ENCODE data around the gene GLE1.
"Not testable (repeated sequence)": the region's sequence is repeated elsewhere in the genome, so short reads cannot be mapped to it uniquely, and the experiment has no call there.

- not testable (repeated sequence) for TF ChIP-seq CTCF (conservative IDR thresholded peaks at IDR 0.05; ENCODE audit: low read depth, low read length); EZH2 (IDR thresholded peaks at IDR 0.05; ENCODE audit: low read length, unreplicated experiment)
Observed at GRCh38 chr9:128585155-128585554, 80.6 kb downstream of the GLE1 start.
